Fibroblast of gingiva (primary cell): ENCODE measurements around the gene ATG5.

Experiments
- DNase-seq: peaks from one replicate; pipeline ENCODE4 v3.0.0-alpha.2; 2011; ENCODE audit warnings: low read depth

The ATG5 gene

DNA sequence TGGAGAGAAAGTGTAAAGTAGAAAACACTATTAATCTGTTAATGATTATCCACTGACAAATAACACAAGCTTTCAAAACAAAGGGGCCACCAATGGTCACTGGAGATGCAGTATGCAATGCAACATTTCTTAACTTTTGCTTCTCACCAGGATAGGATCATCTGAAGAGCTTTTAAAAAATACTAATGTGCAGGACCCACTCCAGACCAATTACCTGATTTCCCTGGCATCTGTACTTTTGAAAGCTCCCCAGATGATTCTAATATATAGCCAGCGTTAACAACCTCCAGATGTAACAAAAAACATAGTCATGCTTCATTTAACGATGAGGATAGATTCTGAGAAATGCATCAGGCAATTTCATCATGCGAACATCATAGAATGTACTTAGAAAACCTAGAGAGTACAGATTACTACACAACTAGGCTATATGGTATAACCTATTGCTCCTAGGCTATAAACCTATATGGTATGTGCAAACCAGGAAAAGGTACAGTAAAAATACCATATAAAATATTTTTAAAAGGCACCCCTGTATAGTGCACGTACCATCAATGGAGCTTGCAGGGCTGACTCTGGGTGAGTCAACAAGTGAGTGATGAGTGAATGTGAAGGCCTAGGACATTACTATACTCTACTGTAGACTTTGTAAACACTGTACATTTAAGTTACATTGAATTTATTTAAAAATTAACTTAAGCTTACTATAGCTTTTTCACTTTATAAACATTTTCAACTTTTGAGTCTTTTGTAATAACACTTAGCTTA, 69.2 kb downstream of the ATG5 start:
- DNase-seq = peak; percentile 79

DNA sequence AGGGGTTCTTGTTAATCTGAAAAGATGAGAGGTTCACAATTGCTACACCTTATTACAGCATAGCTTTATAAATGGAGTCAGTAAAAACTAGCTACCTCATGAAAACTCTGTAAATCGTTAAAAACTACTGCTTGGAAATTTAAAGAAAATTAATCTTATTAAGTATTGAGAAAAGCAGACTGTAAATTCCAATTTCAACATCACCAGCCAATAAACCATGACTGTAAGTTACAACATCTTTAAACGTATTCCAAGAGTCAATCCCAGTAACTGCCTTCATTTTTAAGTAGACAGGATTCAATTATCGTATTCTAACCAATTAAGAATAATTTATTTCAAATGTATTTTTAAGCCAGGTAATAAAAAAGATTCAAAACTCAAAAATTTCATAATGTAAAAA, 70.3 kb downstream of the ATG5 start:
- DNase-seq = peak; percentile 33

DNA sequence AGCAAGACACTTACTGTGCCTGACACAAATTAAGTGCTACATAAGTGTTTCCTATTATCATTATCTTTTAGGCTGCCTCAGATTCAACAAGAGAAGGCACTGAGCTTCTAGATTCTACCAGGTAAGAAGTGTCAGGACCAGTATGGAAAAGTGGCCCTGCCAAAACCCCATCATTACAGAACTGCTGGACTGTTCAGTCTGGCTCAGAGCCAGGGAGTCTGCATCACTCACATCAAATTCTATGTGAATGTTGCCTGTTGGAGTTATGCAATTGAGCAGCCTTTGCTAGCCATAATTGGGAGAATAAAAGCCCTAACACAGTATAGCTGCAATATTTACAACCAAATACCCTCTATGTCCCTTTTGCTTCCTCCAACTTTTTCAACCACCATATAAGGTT, 70.9 kb downstream of the ATG5 start:
- DNase-seq = no peak

DNA sequence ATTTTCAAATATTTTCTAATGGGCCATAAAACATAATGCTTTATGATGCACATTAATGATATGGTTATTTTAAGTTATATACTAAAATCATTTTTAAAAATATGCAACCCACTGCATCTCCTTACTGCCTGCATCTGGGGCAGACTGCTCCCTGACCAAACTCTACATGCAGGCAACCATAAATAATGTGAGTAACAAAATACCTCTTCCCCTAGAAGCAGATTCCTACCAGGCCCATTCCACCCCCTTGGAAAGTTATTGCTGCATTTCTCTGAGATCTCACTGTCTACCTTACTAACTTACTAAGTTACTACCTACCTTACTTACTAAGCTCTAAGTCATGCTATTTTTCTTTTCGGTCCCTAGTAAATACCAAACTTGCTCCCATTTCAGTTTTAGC, 71.8 kb downstream of the ATG5 start:
- no peak for DNase-seq

DNA sequence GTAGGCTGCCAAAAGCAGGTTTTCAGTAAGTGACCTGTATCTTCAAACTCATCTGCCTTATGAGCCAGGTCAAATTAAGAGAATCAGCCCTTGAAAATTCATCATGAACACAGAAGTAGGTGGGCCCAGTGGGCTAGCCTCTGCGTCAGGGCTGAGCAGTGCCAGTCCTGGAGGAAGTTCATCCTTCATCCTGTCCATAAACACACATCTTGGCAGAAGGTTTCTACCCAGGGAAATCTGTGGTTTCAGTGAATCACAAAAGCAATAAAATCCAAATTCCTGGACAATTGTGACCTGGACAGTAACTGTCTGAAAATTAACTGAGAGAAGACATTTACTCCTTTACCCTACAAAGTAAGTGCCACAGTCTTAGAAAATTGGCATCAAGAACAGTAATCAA, 72.4 kb downstream of the ATG5 start:
- DNase-seq = peak; percentile 52

DNA sequence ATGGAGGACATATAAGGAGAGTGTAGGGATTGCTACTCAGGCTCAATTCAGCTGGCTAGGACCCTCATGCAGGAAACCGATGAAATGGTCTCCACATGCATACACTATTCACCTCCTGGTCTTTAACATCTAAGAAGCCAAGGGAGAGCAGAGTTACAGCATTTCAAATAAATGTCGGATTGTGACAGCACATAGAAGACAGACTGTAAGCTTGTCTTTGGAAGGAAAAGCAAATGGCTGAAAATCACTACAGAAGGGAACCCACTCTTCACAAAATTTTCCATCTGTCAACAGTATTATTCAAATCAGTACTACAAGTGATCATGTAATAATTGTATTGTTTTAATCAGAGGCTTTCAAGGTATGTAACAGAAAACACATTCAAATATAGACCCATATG, 72.9 kb downstream of the ATG5 start:
- DNase-seq = no peak

DNA sequence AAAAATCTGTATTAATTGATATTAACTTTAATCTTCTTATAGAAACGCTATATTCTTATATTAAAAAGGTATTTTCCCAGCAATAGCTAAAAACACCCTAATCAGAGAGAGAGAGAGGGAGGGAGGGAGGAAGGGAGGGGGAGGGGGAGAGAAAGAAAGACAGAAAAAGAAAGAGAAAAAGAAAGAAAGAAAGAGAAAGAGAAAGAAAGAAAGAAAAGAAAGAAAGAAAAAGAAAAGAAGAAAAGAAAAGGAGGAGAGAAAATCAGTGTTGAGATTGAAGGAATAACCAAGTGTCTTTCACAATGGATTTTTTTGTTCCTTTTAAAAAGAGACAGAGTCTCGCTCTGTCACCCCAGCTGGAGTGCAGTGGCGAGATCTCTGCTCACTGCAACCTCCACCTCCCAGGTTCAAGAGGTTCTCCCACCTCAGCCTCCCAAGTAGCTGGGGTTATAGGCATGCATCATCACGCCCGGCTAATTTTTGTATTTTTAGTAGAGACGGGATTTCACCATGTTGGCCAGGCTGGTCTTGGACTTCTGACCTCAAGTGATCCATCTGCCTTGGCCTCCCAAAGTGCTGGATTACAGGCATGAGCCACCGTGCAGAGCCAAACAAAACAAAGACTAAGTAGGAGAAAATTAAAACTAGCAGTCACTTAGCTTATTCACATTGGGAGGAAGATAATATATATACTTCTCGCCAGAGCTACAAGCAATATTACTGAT, 73.9 kb downstream of the ATG5 start:
- DNase-seq = peak; percentile 75

DNA sequence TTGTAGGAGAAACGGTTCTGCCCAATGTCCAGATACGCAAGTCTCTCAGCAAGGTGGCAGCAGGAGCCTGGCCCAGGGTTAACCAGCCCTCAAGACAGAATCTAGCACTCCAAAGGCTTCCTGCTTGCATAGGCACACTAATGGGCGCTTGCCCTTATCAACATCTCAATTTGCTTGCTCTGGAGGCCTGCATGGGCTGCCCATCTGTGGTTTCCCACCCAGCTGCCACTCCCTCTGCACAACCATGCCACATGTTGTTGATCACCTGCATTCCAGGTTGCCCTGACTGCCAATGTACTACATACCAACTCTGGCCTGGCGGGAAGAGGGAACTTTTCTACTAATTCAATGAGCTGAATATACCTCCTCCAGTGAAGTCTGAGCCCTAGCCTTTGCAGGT, 74.6 kb downstream of the ATG5 start:
- DNase-seq = no peak

DNA sequence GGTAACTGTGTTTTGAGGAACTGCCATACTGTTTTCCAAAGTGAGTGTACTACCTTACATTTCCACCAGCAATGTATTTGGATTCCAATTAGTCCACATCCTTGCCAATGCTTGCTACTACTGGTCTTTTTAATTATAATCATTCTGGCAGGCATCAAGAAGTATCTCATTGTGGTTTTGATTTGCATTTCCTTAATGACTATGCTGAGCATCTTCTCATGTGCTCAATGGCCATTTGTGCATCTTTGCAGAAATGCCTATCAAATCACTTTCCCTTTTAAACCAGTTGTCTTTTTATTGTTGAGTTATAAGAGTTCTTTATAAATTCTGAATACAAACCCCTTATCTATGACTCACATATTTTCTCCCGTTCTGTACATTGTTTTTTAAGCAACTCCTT, 75.9 kb downstream of the ATG5 start:
- no peak for DNase-seq

DNA sequence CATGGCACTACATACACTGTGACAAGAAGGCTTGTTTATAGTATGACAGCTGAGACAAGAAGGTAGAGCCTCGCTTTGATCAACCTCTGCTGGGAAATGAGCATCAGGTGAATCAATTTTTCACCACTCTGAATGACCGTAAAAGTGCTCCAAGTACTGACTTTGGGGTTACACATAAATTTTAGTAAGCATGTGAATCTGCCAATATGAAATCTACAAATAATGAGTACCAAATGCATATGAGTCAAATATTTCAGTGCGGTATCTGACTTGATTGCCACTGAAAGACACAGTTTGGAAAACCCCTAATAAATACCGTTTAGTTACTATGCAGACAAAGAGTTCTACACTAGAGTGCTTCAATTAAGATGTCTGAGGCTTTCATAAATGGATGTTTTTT, 77.8 kb downstream of the ATG5 start:
- no peak for DNase-seq

DNA sequence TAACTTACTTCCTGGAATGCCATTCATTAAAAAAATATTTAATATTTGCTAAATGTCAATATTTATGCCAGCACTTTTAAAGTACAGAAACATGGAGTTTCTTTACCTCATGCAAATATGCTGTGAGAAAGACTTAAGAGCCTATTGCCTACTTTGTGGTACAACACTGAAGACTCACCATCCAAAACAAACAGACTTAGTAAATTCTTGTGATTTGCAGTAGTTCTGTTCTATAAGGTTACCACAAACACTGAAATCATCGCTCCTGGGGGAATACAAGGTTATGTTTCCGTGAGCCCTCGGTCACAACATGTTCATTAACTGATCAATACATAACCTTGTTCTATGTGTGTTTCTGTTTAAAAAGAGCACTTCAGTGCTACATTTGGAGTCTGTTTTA, 78.3 kb downstream of the ATG5 start:
- DNase-seq = peak; percentile 59

DNA sequence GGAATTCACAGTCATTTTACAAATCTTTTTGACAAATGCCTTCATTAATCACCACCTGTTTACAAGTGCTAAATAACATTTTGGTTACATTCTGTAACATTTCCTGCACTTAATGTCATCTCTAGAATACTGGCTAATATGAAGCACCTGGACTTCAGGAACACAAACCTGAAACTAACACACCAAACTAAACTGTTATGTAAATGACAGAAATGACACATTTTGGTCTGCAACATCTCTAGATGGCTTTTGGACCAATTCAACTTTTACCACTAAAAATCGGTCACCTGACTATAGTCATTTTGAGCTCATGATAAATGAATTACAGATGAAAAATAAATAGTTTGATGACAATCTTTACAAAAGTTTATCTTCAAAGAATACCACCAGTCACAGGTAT, 80.6 kb downstream of the ATG5 start:
- DNase-seq = no peak

DNA sequence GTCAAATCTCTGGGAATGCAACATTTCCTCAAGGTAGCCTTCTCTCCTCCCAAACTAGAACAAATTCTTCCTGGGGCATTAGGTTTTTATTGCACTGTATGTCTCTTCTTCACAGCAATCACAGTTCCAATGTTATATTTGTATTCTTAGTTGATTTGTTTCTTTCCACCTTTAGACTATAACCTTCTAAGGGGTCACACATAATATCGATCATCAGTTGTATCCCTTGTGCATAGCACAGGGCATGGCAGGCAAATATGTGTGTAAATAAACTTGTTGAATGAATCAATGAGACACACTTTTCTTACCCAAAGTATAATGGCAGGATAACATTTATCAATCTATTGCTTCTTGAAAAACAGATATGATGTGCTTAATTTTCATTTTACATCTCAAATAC, 81.0 kb downstream of the ATG5 start:
- DNase-seq = no peak

DNA sequence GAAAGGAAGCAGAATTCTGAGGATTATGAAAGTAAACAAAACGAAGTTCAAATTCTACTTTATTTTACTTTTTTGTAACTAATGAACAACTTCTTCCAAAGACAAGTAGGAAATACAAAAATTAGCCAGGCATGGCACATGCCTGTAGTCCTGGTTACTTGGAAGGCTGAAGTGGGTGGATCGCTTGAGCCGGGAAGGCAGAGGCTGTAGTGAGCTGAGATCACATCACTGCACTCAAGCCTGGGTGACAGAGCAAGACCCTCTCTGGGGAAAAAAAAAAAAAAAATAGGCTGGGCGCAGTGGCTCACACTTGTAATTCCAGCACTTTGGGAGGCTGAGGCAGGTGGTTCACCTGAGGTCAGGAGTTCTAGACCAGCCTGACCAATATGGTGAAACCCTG, 82.3 kb downstream of the ATG5 start:
- no peak for DNase-seq

DNA sequence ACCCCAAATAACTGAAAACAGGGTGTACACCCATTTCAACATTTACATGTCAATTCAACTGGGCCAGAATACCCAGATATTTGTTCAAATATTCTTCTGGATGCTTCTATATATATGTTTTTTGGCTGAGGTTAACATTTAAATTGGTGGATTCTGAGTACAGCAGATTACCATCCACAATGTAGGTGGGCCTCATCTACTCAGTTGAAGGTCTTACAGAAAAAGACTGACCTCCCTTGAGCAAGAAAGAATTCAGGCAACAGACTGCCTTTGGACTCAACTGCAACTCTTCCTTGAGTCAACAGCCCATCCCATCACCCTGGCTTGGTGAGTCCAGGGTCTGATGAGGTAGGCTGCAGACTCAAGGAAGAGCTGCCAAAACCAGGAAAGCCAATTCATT, 84.1 kb downstream of the ATG5 start:
- DNase-seq = no peak

DNA sequence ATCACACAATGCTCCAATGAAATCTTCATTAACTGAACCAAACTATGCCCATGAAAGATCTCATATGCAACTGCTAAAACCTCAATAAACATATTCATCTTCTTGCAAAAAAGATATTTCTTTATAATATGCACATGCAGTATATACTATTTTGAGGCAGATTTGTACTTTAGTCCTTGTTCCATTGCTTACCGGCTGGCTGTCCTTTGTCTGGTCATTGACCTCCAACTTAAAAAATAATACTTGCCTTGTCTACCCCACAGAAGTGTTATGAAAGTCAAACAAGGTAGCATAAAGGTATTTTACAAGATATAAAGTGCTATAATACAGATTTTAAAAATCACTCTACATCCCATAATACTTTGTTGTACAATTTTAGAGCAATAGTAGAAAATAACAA, 88.3 kb downstream of the ATG5 start:
- DNase-seq = no peak

DNA sequence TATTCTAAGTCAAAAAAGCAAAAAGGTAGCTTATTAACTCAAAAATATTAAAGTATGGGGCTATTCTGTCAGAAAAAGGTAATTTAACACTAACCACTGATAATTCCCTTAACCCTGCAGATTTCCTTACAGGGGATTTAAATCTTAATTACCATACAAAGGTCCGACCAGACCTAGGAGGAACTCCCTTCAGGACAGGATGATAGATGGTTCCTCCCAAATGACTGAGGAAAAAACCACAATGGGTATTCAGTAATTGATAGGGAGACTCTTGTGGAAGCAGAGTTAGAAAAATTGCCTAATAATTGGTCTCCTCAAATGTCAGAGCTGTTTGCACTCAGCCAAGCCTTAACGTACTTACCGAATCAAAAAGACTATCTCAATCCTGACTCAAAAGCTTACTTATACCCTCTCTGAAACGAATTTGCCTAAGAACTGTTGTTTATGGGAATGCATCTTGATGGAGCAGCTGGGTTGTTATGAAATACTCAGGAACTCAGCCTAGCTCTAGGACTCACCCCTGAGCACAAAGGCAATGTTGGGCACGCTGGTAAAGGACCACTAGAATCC, 95.6 kb downstream of the ATG5 start:
- peak; percentile 60 for DNase-seq

DNA sequence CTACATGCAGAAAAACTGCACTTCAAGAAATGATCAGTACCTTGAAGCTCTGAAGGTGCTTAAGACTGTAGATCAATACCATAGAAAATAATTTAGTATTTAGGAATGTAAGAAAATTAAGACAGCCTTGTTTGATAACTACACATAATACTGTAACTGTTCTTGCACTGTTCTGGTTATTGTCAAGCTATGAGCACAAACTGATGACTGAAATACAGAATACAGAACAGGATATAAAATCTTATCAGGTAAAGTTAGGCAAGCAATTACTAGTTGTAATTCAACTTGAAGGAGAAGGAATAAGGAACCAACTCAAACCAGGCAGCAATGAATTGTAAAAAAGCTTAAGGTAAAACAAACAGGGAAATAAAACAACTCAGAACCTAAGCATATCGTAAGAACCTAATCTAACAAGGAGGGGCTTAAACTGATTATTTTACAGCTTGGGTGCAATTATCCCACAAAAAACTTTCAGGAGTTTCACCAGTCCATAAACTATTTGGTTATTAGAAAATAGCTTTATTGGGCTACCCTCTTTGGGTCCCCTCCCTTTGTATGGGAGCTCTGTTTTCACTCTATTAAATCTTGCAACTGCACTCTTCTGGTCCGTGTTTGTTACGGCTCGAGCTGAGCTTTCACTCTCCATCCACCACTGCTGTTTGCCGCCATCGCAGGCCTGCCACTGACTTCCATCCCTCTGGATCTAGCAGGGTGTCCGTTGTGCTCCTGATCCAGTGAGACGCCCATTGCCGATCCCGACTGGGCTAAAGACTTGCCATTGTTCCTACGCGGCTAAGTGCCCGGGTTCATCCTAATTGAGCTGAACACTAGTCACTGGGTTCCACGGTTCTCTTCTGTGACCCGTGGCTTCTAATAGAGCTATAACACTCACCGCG, 97.7 kb downstream of the ATG5 start:
- DNase-seq = no peak

DNA sequence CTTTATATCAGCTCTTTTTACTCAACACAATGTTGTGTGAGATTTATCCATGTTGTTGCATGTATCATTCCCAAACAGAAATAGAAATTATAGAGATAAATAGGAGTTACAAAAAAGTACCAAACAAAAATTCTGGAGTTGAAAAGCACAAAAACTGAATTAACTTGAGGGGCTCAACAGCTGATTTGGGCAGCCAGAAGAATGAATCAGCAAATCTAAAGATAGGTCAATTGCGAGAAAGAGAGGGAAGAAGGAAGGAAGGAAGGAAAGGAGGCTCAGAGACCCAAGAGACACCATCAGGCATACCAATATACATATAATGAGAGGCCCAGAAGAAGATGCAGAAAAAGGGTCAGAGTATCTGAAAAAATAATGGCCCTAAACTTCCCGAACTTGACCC, 98.9 kb downstream of the ATG5 start:
- no peak for DNase-seq

DNA sequence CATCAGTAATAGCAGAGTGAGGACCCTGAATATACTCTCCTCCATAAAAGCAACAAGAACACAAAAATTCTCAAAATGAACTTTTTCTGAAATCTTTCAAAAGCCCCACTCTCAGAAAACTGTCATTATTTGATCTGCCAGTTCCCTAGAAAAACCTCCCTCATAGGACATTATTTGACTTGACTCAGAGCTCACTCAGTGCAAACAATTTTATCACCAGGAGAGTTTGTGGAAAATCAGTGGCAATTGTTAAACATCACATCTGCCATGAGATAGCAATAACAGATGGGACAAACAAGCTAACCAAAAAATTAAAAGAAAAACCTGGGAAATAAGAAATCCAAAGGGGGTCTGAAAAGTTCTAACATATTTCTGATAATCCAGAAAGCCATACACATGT, 100.0 kb downstream of the ATG5 start:
- no peak for DNase-seq

DNA sequence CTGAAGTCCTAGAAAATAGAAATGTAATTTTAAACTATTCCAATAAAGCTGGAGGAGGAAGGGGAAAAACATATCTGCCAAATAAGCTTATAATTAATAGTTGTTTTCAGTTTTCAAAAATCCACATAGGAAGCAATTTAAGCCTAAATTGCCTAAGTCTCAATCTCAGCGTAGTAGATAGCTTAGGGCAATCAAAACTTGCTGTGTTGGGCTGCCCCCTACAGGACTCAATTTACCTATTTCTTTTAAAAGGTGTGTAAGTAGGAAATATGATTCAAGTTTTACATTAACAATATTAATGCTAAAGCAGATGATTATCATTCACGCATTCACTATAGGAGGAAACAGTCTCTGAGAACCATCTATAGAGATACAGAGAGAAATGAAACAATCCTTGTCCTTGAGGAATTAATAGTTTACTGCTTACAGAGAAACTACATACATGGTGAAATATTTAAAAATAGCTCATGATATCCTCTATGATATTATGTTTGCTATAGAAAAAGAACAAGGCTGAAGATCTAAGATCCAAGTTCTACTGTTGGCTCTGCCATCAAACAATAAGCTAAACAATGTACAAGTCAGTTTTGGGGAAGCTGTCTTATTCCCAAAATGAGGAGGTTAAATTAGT, 102.1 kb downstream of the ATG5 start:
- DNase-seq = peak; percentile 70

DNA sequence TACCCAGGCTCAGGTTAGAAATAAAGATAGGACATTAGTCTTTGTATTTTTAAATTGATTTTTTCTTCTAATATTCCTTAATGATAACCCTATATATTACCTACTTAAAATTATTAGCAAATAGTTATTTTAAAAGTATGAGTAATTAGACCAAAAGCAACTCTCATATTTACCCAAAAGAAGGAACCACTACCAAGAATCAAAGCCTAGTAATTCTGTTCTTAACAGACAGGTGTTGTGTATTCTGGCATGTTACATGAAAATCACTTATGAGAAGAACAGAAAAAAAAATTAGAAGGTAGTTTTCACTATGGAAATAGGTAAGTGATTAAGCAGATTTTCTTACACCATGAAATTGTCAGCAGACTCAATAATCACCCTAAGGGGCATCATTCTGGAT, 105.1 kb downstream of the ATG5 start:
- no peak for DNase-seq
